HG03442 (cell line): ENCODE results near the gene NXN.
"Not testable (repeated sequence)": the region's sequence is repeated elsewhere in the genome, so short reads cannot be mapped to it uniquely, and the experiment has no call there.

Experiments used
- ATAC-seq: cut with Tn5 transposase; IDR thresholded peaks from one replicate; pipeline ENCODE4 v1.9.1; 2021; ENCODE audit warnings: mild to moderate bottlenecking, moderate library complexity; ENCODE audit not compliant: unreplicated experiment

The NXN gene

GRCh38 chr17:781805-782731 is 197.5 kb downstream of the NXN start, which contains the start of the genes GLOD4 and MRM3:
TSS of gene GLOD4 (minus strand) at chr17:782280. CDS start at chr17:782255, 25 bp downstream.
TSS of gene MRM3 (plus strand) at chr17:782353. CDS start at chr17:782379, 26 bp downstream.
- peak; percentile 87 for ATAC-seq

DNA sequence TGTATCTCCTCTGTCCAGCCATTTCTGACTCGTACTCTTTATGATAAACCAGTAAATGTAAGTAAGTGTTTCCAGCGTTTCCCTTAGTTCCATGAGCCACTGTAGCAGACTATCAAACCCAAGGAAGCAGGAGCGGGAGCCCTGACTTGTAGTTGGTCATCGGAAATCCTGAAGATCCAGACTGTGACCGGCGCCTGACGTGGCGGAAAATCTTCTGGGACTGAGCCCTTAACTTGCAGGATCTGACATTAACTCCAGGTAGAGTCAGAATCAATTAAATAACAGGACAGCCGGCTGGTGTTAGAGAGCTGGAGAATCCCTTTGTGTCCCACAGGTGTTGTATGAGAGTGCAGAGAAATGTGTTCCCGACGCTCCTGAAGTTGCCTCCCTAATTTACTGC is 201.5 kb downstream of the NXN start:
- ATAC-seq, result no peak

GRCh38 chr17:774313-774584 is 205.3 kb downstream of the NXN start:
- no peak for ATAC-seq

- no peak for ATAC-seq
Measured at GRCh38 chr17:773467-774312, 205.9 kb downstream of the NXN start.

- ATAC-seq, result no peak
Measured at GRCh38 chr17:773016-773415, 206.6 kb downstream of the NXN start.

DNA sequence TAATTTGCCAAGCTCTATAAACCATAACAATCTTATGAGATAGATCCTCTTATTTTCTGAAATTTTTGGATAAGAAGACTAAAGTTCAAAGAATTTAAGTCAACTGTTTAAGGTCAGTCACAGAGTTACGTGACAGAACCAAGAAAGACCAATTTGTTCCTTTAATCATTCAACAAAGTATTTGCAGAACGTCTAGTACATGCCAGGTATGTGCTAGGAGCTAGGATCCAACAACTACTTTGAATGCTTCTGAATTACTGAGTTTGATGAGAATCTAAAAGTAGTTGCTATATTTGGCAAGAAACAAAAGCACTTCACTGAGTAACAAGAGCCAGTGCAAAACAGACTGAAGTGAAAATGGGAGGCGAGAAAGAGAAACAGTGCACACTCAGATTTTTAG is 212.5 kb downstream of the NXN start:
- ATAC-seq, result no peak

DNA sequence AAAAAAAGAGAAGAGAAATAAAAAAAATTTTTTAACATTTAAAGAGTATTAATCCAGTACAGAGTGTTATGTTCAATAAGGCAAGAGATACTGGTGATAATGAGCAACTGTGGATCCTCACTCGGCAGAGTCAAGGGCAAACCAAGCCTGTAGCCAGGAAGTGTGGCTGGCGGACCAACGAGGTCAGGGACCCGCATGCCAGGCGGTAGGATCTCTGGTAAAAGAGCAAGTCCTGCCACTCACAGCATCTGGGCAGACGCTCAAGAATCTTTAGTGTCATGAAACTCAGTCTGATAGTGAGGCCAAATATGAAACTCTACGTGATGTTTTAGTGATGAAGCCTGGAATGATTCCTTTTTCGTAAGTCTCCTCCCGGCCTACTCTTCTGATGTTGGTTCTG is 219.2 kb downstream of the NXN start:
- ATAC-seq, result no peak

DNA sequence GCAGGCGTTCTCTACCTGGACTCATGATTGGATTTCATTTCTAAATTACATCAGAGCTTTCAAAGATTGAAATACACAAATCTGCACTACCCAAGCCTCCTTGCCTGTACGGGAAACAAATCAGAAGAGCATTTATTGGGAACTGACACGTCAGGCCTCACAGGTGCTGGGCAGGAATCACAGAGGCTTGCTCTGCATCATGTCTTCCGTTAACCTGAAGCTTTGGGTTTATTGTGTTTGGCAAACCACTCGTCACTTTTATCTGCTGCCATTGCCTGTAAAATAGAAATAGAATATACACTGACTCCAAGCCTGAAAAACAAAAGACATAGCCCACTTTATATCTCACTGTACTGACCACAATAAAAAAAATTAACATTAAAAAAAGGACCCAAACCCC is 219.6 kb downstream of the NXN start:
- no peak for ATAC-seq

- ATAC-seq, result not testable (repeated sequence)
Measured at GRCh38 chr17:756010-756567, 223.5 kb downstream of the NXN start.

DNA sequence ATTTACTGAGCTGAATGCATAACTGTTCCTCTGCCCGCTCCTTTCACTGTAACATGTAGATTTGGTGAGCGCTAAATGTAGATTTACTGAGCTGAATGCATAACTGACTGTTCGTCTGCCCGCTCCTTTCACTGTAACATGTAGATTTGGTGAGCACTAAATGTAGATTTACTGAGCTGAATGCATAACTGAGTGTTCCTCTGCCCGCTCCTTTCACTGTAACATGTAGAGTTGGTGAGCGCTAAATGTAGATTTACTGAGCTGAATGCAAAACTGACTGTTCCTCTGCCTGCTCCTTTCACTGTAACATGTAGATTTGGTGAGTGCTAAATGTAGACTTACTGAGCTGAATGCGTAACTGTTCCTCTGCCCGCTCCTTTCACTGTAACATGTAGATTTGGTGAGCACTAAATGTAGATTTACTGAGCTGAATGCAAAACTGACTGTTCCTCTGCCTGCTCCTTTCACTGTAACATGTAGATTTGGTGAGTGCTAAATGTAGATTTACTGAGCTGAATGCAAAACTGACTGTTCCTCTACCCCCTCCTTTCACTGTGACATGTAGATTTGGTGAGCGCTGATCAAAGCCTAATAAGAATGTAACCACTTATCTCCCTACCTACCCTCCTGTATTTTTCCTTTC is 224.1 kb downstream of the NXN start:
- ATAC-seq, result not testable (repeated sequence)

GRCh38 chr17:753418-753817 is 226.2 kb downstream of the NXN start:
- no peak for ATAC-seq

DNA sequence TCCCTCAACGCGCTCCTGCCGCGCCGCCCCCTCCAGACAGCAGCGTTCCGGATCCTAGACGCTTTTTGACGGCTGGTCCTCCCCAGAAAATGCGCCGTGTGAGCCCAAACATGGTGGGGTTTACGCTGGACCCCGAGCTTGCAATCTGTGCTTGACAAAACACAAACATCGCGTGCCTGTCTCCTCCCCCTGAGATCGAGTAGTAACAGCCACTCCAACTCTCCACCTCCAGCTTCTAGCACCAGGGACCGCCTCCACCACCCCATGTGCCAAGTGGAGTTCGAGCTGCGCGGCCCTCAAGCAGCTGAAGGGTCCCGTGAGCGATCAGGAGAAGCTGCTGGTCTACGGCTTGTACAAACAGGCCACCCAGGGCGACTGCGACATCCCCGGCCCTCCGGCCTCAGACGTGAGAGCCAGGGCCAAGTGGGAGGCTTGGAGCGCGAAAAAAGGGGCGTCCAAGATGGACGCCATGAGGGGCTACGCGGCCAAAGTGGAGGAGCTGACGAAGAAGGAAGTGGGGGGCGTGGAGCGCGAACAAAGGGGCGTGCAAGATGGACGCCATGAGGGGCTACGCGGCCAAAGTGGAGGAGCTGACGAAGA is 226.9 kb downstream of the NXN start:
- peak; percentile 4 for ATAC-seq

GRCh38 chr17:752002-752619 is 227.5 kb downstream of the NXN start, which contains the start of gene GEMIN4:
TSS of gene GEMIN4 (minus strand) at chr17:752264. CDS start at chr17:752142, 122 bp downstream.
- ATAC-seq, result peak; percentile 80

DNA sequence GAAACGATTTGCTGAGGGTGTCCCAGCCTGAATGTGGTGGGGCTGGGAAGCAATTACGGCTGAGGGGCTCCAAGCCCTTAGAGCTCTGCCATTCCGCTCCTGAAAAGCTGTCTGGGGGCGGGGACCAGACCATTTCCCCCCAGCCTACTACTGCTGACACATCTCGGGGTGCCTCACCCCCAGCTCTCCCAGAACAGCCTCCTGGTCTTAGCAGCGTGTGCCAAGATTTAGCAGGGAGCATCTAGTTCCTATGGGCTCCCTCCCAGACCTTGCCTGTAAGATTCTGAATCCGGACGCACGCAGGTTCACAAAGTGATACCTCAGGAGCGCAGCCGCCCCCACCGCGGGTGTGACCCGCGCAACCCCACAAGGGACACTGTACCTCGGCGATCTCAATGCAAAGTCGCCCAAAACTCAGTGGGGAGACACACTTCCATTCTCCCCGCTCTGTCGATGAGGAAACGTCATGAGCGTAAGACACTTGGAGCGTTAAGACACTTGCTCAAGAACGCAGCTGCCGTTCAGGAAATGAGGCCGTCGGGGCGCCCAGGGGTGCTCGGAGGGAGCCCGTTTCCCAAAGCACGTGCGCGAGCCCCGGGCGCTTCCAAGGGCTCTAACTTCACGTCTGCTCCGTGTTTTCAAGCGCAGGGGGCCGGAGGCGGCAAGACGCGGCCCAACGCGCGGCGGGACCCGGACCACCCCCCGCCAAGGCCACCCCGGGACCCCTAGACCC is 228.1 kb downstream of the NXN start:
- ATAC-seq, result peak; percentile 24

DNA sequence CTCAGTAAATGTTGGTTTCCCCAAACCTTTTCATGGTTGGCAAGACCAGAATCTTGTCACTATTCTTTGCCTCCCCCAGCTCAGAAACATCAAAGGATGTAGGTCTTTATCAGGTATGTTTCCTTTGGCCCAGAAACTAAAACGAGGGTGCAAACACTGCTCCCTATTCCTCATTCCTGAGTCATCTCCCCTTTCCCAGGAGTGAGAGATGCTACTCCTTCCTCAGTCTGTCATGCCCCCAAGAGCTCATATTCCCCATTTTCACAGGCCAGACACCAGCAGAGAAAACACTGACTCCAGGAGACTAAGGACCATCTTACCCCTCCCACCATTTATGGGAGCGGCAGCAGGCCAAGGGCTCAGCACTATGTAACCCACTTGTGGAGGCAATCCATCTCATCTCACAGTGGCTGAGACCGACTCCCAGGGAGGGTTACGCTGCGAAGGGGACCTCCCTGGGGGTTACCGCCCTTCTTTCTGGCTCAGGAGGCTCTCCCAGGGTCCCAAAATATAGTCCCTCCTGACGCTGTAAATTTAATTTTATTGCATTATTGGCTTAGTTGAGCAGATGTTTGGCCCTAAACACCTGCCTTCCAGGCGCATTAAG is 229.0 kb downstream of the NXN start:
- no peak for ATAC-seq

DNA sequence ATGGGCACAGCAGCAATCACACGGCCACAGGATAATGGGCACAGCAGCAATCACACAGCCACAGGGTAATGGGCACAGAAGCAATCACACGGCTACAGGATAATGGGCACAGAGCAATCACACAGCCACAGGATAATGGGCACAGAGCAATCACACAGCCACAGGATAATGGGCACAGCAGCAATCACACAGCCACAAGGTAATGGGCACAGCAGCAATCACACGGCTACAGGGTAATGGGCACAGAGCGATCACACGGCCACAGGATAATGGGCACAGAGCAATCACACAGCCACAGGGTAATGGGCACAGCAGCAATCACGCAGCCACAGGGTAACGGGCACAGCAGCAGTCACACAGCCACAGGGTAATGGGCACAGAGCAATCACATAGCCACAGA is 230.2 kb downstream of the NXN start:
- ATAC-seq, result not testable (repeated sequence)
